H1 (cell line): Measurements from ENCODE around the gene PITPNC1. TPM values are rescaled to one million over a fixed set of nuclear protein-coding genes. Genes with fewer than 3 reads are reported as not detected.

Experiments used
- ASH2L ChIP-seq: fragments of 200-600, 300-600 bp; sonication (generic); IDR thresholded peaks from one replicate; pipeline ENCODE4 v1.7.1; 2017; ENCODE audit warnings: low read length
- PHF8 ChIP-seq: fragments of 200-600 bp; sonication (generic); conservative IDR thresholded peaks from 2 replicates; pipeline ENCODE4 v1.7.1; 2012; ENCODE audit warnings: low read depth, mild to moderate bottlenecking, inconsistent platforms, low read length, moderate library complexity
- POLR2AphosphoS5 ChIP-seq: IDR thresholded peaks from 2 replicates; pipeline ENCODE4 v1.6.1; 2011; ENCODE audit warnings: low read depth, low read length
- SP1 ChIP-seq: IDR thresholded peaks from 2 replicates; pipeline ENCODE4 v1.6.1; 2011; ENCODE audit warnings: low read depth, low read length
- TAF1 ChIP-seq: IDR thresholded peaks from 2 replicates; pipeline ENCODE4 v1.6.1; 2011; ENCODE audit warnings: mild to moderate bottlenecking, low read depth, low read length
- TAF7 ChIP-seq: optimal IDR thresholded peaks from 2 replicates; pipeline ENCODE3; 2011; ENCODE audit warnings: low read depth, mild to moderate bottlenecking, inconsistent platforms, low read length, moderate library complexity, borderline replicate concordance
- polyA plus RNA-seq, 7 experiments: library from polyadenylated mRNA; depleted of rRNA in 3 of 7; stranded (reverse) in 5 of 7; unstranded in 2 of 7; fragments of >200 nt in 5 of 7; fragments of 200-250 nt in 2 of 7; gene quantifications; 1 replicate in 5 of 7; 2 replicates in 1 of 7; 4 replicates in 1 of 7; pipeline versions ENCODE4 v1.2.1 to v1.2.3, GENCODE V29; 2011 to 2013; ENCODE audit warnings: missing spikeins in 2 of 7, mixed read lengths in 2 of 7
- total RNA-seq: library from RNA; stranded (reverse); fragmentation: NEBNext Ultra II Directional; extraction: Animal tissue kit (Norgen Biotek cat#: 25700); gene quantifications from 2 replicates; pipeline ENCODE4 v1.2.1, GENCODE V29; 2021
- TF ChIP-seq, protein P1 (sequence below): fragments of 300-600 bp; sonication (generic); IDR thresholded peaks from 2 replicates; pipeline ENCODE4 v1.7.1; 2012; ENCODE audit warnings: low read length, moderate library complexity, mild to moderate bottlenecking, inconsistent platforms; ENCODE audit not compliant: insufficient replicate concordance
- TF ChIP-seq, protein P2 (sequence below): IDR thresholded peaks from 2 replicates; pipeline ENCODE4 v1.6.1; 2012; ENCODE audit warnings: inconsistent platforms
- TF ChIP-seq, protein P3 (sequence below): IDR thresholded peaks from 2 replicates; pipeline ENCODE4 v1.6.1; 2012; ENCODE audit warnings: inconsistent platforms

Gene PITPNC1
- total and polyA plus RNA-seq, 2 of the 8 experiments (the other 6 are each of a cell fraction or from before 2014, with no cell fraction given), result 17.6 to 54.7 TPM

DNA sequence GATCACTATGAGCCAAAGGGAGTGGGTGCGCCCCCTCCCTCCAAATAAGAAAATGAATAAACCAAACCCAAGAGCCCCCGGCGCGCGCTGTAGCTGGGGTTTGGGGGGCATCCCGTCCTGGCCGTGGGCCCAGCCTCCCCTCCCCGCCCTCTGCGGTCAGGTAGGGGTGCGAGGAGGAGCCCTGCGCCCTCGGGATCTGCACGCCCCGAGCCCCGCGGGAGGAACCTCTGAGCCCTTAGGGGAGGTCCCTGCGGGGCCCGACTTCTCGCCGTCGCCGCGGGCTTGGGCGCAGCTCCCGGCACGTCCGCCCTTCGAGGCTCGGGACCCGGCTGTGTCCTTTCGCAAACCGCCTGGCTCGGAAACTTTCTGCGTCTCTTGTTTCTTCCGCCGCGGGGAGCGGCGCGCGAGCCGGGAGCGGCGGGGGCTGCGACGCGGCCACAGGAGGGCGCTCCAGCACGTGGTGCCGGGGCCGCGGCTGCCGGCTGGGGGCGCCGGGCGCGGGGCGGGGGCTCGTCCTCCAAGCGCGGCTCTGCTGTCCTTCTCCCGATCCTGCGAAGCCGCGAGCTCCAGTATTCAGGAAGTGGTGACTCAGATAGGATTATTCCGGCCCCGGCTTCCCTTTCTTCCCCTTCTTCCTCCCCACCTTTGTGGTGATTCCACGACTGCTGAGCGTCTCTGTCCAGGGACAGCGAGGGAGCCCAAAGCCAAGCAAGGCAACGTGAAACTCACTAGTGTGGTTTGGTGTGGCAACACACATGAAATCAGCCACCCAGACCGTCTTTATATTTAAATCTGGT, 1.6 kb downstream of the PITPNC1 start (continued):
- TF ChIP-seq, protein P1, sequence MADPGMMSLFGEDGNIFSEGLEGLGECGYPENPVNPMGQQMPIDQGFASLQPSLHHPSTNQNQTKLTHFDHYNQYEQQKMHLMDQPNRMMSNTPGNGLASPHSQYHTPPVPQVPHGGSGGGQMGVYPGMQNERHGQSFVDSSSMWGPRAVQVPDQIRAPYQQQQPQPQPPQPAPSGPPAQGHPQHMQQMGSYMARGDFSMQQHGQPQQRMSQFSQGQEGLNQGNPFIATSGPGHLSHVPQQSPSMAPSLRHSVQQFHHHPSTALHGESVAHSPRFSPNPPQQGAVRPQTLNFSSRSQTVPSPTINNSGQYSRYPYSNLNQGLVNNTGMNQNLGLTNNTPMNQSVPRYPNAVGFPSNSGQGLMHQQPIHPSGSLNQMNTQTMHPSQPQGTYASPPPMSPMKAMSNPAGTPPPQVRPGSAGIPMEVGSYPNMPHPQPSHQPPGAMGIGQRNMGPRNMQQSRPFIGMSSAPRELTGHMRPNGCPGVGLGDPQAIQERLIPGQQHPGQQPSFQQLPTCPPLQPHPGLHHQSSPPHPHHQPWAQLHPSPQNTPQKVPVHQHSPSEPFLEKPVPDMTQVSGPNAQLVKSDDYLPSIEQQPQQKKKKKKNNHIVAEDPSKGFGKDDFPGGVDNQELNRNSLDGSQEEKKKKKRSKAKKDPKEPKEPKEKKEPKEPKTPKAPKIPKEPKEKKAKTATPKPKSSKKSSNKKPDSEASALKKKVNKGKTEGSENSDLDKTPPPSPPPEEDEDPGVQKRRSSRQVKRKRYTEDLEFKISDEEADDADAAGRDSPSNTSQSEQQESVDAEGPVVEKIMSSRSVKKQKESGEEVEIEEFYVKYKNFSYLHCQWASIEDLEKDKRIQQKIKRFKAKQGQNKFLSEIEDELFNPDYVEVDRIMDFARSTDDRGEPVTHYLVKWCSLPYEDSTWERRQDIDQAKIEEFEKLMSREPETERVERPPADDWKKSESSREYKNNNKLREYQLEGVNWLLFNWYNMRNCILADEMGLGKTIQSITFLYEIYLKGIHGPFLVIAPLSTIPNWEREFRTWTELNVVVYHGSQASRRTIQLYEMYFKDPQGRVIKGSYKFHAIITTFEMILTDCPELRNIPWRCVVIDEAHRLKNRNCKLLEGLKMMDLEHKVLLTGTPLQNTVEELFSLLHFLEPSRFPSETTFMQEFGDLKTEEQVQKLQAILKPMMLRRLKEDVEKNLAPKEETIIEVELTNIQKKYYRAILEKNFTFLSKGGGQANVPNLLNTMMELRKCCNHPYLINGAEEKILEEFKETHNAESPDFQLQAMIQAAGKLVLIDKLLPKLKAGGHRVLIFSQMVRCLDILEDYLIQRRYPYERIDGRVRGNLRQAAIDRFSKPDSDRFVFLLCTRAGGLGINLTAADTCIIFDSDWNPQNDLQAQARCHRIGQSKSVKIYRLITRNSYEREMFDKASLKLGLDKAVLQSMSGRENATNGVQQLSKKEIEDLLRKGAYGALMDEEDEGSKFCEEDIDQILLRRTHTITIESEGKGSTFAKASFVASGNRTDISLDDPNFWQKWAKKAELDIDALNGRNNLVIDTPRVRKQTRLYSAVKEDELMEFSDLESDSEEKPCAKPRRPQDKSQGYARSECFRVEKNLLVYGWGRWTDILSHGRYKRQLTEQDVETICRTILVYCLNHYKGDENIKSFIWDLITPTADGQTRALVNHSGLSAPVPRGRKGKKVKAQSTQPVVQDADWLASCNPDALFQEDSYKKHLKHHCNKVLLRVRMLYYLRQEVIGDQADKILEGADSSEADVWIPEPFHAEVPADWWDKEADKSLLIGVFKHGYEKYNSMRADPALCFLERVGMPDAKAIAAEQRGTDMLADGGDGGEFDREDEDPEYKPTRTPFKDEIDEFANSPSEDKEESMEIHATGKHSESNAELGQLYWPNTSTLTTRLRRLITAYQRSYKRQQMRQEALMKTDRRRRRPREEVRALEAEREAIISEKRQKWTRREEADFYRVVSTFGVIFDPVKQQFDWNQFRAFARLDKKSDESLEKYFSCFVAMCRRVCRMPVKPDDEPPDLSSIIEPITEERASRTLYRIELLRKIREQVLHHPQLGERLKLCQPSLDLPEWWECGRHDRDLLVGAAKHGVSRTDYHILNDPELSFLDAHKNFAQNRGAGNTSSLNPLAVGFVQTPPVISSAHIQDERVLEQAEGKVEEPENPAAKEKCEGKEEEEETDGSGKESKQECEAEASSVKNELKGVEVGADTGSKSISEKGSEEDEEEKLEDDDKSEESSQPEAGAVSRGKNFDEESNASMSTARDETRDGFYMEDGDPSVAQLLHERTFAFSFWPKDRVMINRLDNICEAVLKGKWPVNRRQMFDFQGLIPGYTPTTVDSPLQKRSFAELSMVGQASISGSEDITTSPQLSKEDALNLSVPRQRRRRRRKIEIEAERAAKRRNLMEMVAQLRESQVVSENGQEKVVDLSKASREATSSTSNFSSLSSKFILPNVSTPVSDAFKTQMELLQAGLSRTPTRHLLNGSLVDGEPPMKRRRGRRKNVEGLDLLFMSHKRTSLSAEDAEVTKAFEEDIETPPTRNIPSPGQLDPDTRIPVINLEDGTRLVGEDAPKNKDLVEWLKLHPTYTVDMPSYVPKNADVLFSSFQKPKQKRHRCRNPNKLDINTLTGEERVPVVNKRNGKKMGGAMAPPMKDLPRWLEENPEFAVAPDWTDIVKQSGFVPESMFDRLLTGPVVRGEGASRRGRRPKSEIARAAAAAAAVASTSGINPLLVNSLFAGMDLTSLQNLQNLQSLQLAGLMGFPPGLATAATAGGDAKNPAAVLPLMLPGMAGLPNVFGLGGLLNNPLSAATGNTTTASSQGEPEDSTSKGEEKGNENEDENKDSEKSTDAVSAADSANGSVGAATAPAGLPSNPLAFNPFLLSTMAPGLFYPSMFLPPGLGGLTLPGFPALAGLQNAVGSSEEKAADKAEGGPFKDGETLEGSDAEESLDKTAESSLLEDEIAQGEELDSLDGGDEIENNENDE, result no peak
- TF ChIP-seq ASH2L (peak; percentile 1), PHF8 (peak; percentile 30; the same call in 1 of the 2 replicates), TAF7 (peak; percentile 69), POLR2AphosphoS5 (no peak; the same call in 1 of the 2 replicates), SP1 (0 out of 2 replicates have a peak, but pooled peaks have one; percentile 10), TAF1 (peak; percentile 83)
- TF ChIP-seq, protein P2, sequence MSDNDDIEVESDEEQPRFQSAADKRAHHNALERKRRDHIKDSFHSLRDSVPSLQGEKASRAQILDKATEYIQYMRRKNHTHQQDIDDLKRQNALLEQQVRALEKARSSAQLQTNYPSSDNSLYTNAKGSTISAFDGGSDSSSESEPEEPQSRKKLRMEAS, result peak; percentile 78
- TF ChIP-seq, protein P3, sequence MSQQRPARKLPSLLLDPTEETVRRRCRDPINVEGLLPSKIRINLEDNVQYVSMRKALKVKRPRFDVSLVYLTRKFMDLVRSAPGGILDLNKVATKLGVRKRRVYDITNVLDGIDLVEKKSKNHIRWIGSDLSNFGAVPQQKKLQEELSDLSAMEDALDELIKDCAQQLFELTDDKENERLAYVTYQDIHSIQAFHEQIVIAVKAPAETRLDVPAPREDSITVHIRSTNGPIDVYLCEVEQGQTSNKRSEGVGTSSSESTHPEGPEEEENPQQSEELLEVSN, result peak; percentile 54
